ENCODE measurements around the gene TES. TPM values are rescaled to one million over a fixed set of nuclear protein-coding genes. Genes with fewer than 3 reads are reported as not detected.
A peak's percentile ranks its signal among the peaks of the same experiment; 100 is the strongest.

The TES gene
- total RNA-seq, 1 experiment from 2014 or later, result 28.2 TPM

- H3K4ac ChIP-seq (ENCODE audit: low read depth, low read length), result no peak overlapping the region
- no peak for DNase-seq
- Mint-ChIP-seq H3K27me3 (ENCODE audit: low read depth) (peaks cover 6% of the 10 kb centered on the region), H3K9me3 (no peaks in the 10 kb centered on the region), H3K4me3 (peak overlapping the region; percentile 91 to 97), H3K4me1 (peaks cover 13 to 21% of the 10 kb centered on the region in 2 experiments), H3K36me3 (ENCODE audit: insufficient read depth in 1 of 3, low read depth in 3 of 3) (no peaks in the 10 kb centered on the region), H3K27ac (peak overlapping the region in 1 of 3 experiments; percentile 3; a peak in 1 of 7 replicates)
- no peak overlapping the region for H2BK5ac ChIP-seq (ENCODE audit: insufficient read length, low read length)
- H3K18ac ChIP-seq (ENCODE audit: insufficient read length, low read depth, low read length), result no peak overlapping the region
- WGBS (ENCODE audit: extremely low coverage, insufficient read length, low lambda C conversion rate), result no CpG with 5 or more reads among the region's 7 CpGs
- H2BK20ac ChIP-seq (ENCODE audit: low read depth, low read length, poor library complexity, severe bottlenecking), result no peak overlapping the region
- H3K56ac ChIP-seq (ENCODE audit: insufficient read length, low read depth, low read length), result no peak overlapping the region
- peaks cover 10% of the 10 kb centered on the region for H3K23me2 ChIP-seq (ENCODE audit: insufficient read length, low read depth, low read length, poor library complexity, severe bottlenecking)
- peak overlapping the region; percentile 15 for H3K9ac ChIP-seq (ENCODE audit: extremely low read depth, insufficient read length, low read length)
- no peaks in the 10 kb centered on the region; the same call in 1 of the 2 replicates for H3K4me1 ChIP-seq (ENCODE audit: insufficient read depth, low read length)
- H3K23ac ChIP-seq (ENCODE audit: insufficient read length, low read depth, low read length), result no peak overlapping the region
- no peak overlapping the region for H2BK120ac ChIP-seq (ENCODE audit: low read depth, low read length, poor library complexity, severe bottlenecking)
- H3K9me3 ChIP-seq (ENCODE audit: control insufficient read depth, low read depth, low read length), result no peaks in the 10 kb centered on the region
- no peak overlapping the region for H2BK12ac ChIP-seq (ENCODE audit: insufficient read length, low read depth, low read length)
- H4K5ac ChIP-seq (ENCODE audit: insufficient read length, low read depth, low read length), result no peak overlapping the region
- H3K14ac ChIP-seq (ENCODE audit: insufficient read depth, low read length), result no peak overlapping the region
- no peaks in the 10 kb centered on the region for H3K27me3 ChIP-seq (ENCODE audit: insufficient read depth, low read length)
- no peaks in the 10 kb centered on the region for H3K79me1 ChIP-seq (ENCODE audit: insufficient read depth, low read depth, low read length, poor library complexity, severe bottlenecking)
- no peak overlapping the region for H2AFZ ChIP-seq (ENCODE audit: low read length)
- no peak overlapping the region for H3T11ph ChIP-seq (ENCODE audit: low read length)
- no peak overlapping the region for H3K27ac ChIP-seq (ENCODE audit: insufficient read length, low read depth, low read length)
- no peak overlapping the region for H2AK5ac ChIP-seq (ENCODE audit: insufficient read length, low read length)
- H3K79me2 ChIP-seq (ENCODE audit: insufficient read depth, low read length), result no peaks in the 10 kb centered on the region; the same call in 1 of the 2 replicates
- H4K20me1 ChIP-seq (ENCODE audit: control insufficient read depth, insufficient read depth, insufficient read length), result no peaks in the 10 kb centered on the region
- H3K4me2 ChIP-seq (ENCODE audit: insufficient read depth, insufficient read length, low read length), result peak overlapping the region; percentile 91
- no peak overlapping the region for H4K91ac ChIP-seq (ENCODE audit: insufficient read length, low read depth, low read length)
- H4K8ac ChIP-seq (replicated peaks; ENCODE audit: insufficient read length, low read depth, low read length), result no peak overlapping the region
- no peak overlapping the region for H2BK15ac ChIP-seq (ENCODE audit: low read depth, low read length)
- no peak for TF ChIP-seq CTCF (conservative IDR thresholded peaks at IDR 0.05)
Observed at GRCh38 chr7:116211913-116212596, 1.7 kb downstream of the TES start.
